Measurements from ENCODE around the gene RPH3AL. TPM values are rescaled to one million over a fixed set of nuclear protein-coding genes. Genes with fewer than 3 reads are reported as not detected.

RPH3AL gene
- total RNA-seq, 1 experiment from 2014 or later: 24.9 TPM

DNA sequence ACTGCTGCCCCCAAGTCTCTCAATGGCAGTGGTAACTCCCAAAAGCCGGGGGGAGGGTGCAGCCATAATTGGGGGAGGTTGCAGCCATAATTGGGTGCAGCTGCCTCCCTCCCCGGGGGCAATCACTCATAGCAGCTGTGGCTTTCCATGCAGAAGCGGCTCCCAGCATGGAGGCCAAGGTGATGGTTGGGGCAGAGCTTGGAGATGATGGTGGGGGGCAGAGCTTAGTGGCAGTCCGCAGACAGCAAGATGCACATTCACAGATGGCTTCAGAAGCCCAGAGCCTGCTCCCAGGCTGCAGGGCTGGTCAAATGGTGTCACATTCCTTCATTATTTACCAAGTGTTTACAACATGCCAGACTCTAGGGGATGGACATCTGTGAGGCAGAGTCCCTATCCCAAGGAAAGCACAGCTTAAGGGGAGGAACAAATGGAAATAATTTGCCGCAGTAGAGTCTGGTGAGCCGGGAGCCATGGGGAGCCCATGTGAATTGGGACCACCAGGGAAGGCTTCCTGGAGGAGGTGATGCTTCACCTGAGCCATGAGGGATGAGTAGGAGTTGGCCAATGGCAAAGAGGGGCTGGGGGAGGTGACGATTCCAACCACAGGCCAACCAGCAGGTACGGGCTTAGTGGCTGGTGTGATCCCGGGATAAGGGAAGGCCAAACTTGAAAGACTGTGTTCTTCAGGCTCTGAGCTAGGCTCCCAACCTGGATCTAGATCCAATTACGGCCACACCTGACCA, 179.3 kb downstream of the RPH3AL start:
- Histone ChIP-seq H3K27ac (ENCODE audit: low read length) (no peak overlapping the region), H3K4me2 (ENCODE audit: low read length) (no peak overlapping the region), H3K36me3 (ENCODE audit: low read depth, low read length) (no peaks in the 10 kb centered on the region), H4K20me1 (ENCODE audit: low read length) (no peaks in the 10 kb centered on the region), H3K9ac (ENCODE audit: low read length) (no peak overlapping the region), H3K9me3 (ENCODE audit: low read length) (no peaks in the 10 kb centered on the region), H2AFZ (ENCODE audit: low read length) (no peak overlapping the region), H3K9me2 (replicated peaks; ENCODE audit: low read length) (no peaks in the 10 kb centered on the region), H3K79me2 (ENCODE audit: low read length) (no peaks in the 10 kb centered on the region), H3F3A (ENCODE audit: low read length, unreplicated experiment) (no peaks in the 10 kb centered on the region), H3K4me1 (ENCODE audit: insufficient read depth, low read length) (no peaks in the 10 kb centered on the region), H3K4me3 (ENCODE audit: low read length) (no peak overlapping the region), H3K27me3 (ENCODE audit: low read length) (no peaks in the 10 kb centered on the region)
- DNase-seq (no peak), ATAC-seq (no peak)
- ChIA-PET CTCF (no interaction called here), POLR2A (ENCODE audit: unreplicated experiment) (no interaction called here)
- no TSS peak for BruUV-seq (replicated peaks)
- TF ChIP-seq CTCF (conservative IDR thresholded peaks at IDR 0.05; ENCODE audit: low read depth, low read length) (no peak), EZH2 (IDR thresholded peaks at IDR 0.05; ENCODE audit: low read length, unreplicated experiment) (no peak), EZH2phosphoT487 (IDR thresholded peaks at IDR 0.05; ENCODE audit: borderline replicate concordance, low read length) (no peak)
- intact Hi-C loops (cut with micrococcal nuclease): no loop called here

- H3K79me2 ChIP-seq (ENCODE audit: low read length): no peaks in the 10 kb centered on the region
- H3K27ac ChIP-seq (ENCODE audit: low read length): no peak overlapping the region
- DNase-seq (no peak), ATAC-seq (no peak)
- ChIA-PET POLR2A (ENCODE audit: unreplicated experiment) (no interaction called here), CTCF (no interaction called here)
- no peak overlapping the region for H3K4me3 ChIP-seq (ENCODE audit: low read length)
- H2AFZ ChIP-seq (ENCODE audit: low read length): no peak overlapping the region
- TF ChIP-seq CTCF (conservative IDR thresholded peaks at IDR 0.05; ENCODE audit: low read depth, low read length) (no peak), EZH2phosphoT487 (IDR thresholded peaks at IDR 0.05; ENCODE audit: borderline replicate concordance, low read length) (no peak), EZH2 (IDR thresholded peaks at IDR 0.05; ENCODE audit: low read length, unreplicated experiment) (no peak)
- no TSS peak for BruUV-seq (replicated peaks)
- no peaks in the 10 kb centered on the region for H3F3A ChIP-seq (ENCODE audit: low read length, unreplicated experiment)
- no peaks in the 10 kb centered on the region for H4K20me1 ChIP-seq (ENCODE audit: low read length)
- no peaks in the 10 kb centered on the region for H3K4me1 ChIP-seq (ENCODE audit: insufficient read depth, low read length)
- intact Hi-C loops (cut with micrococcal nuclease): no loop called here
- H3K9me2 ChIP-seq (replicated peaks; ENCODE audit: low read length): no peaks in the 10 kb centered on the region
- H3K36me3 ChIP-seq (ENCODE audit: low read depth, low read length): no peaks in the 10 kb centered on the region
- no peak overlapping the region for H3K4me2 ChIP-seq (ENCODE audit: low read length)
- no peaks in the 10 kb centered on the region for H3K27me3 ChIP-seq (ENCODE audit: low read length)
- no peak overlapping the region for H3K9ac ChIP-seq (ENCODE audit: low read length)
- H3K9me3 ChIP-seq (ENCODE audit: low read length): no peaks in the 10 kb centered on the region
Measured at GRCh38 chr17:172401-172800, 180.2 kb downstream of the RPH3AL start.

DNA sequence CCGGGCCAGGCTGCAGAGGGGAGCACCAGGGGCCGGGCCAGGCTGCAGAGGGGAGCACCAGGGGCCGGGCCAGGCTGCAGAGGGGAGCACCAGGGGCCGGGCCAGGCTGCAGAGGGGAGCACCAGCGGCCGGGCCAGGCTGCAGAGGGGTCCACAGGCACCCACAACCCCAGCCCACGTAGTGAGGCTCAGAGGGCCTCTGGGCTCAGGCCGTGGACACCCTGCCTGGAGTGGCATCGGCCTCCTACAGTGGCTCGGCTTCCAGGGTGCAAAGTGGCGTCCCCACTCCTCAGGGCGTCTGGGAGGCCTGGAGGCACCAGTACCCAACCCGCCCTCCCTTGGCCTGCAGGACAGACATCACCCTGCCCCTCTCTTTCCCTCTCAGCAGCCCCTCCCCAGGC, 180.7 kb downstream of the RPH3AL start:
- no TSS peak for BruUV-seq (replicated peaks)
- no peaks in the 10 kb centered on the region for H3K9me2 ChIP-seq (replicated peaks; ENCODE audit: low read length)

More for the DNA sequence above, 180.7 kb downstream of the RPH3AL start:
- Histone ChIP-seq H3K4me3 (ENCODE audit: low read length) (no peak overlapping the region), H3F3A (ENCODE audit: low read length, unreplicated experiment) (no peaks in the 10 kb centered on the region), H3K36me3 (ENCODE audit: low read depth, low read length) (no peaks in the 10 kb centered on the region), H3K9ac (ENCODE audit: low read length) (no peak overlapping the region), H4K20me1 (ENCODE audit: low read length) (no peaks in the 10 kb centered on the region), H3K4me2 (ENCODE audit: low read length) (no peak overlapping the region), H3K27me3 (ENCODE audit: low read length) (no peaks in the 10 kb centered on the region), H3K9me3 (ENCODE audit: low read length) (no peaks in the 10 kb centered on the region), H3K4me1 (ENCODE audit: insufficient read depth, low read length) (no peaks in the 10 kb centered on the region), H2AFZ (ENCODE audit: low read length) (no peak overlapping the region), H3K79me2 (ENCODE audit: low read length) (no peaks in the 10 kb centered on the region), H3K27ac (ENCODE audit: low read length) (no peak overlapping the region)
- DNase-seq: no peak
- ATAC-seq: no peak
- intact Hi-C loops (cut with micrococcal nuclease): no loop called here
- CTCF ChIA-PET: no interaction called here
- POLR2A ChIA-PET (ENCODE audit: unreplicated experiment): no interaction called here
- no peak for TF ChIP-seq EZH2phosphoT487 (IDR thresholded peaks at IDR 0.05; ENCODE audit: borderline replicate concordance, low read length)
- TF ChIP-seq CTCF (conservative IDR thresholded peaks at IDR 0.05; ENCODE audit: low read depth, low read length): no peak
- no peak for TF ChIP-seq EZH2 (IDR thresholded peaks at IDR 0.05; ENCODE audit: low read length, unreplicated experiment)

All from PC-3 (cell line).